Measurements from ENCODE around the gene BMP2. TPM values are rescaled to one million over a fixed set of nuclear protein-coding genes. Genes with fewer than 3 reads are reported as not detected.

BMP2 gene
- total RNA-seq, 1 experiment from 2014 or later: 6.6 TPM

DNA sequence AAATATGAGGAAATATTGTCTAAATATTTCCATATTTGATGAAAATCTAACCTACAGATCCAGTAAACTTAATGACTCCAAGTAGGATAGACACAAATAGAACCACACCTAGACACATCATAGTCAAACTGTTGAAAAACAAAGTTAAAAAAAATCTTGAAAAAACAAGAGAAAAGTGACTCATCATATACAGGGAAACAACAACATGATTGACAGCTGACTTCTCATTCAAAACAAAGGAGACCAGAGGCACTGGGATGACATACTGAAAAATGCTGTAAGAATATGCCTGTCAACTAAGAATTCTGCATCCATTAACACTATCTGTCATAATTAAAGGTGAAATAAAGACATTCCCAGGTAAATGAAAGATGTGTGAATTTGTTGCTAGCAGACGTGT, 38.8 kb downstream of the BMP2 start:
- H3K79me2 ChIP-seq (ENCODE audit: insufficient read depth, low read length): no peaks in the 10 kb centered on the region
- no peak overlapping the region for H3K9ac ChIP-seq (ENCODE audit: extremely low read depth, insufficient read length, low read length)
- no peaks in the 10 kb centered on the region for H3K79me1 ChIP-seq (ENCODE audit: insufficient read depth, low read depth, low read length, poor library complexity, severe bottlenecking)
- H2BK15ac ChIP-seq (ENCODE audit: low read depth, low read length): no peak overlapping the region
- no peak overlapping the region for H3K14ac ChIP-seq (ENCODE audit: insufficient read depth, low read length)
- H2BK12ac ChIP-seq (ENCODE audit: insufficient read length, low read depth, low read length): no peak overlapping the region
- Mint-ChIP-seq H3K27me3 (ENCODE audit: low read depth) (peaks cover 2% of the 10 kb centered on the region; the same call in 1 of the 2 replicates), H3K9me3 (peaks cover 9 to 19% of the 10 kb centered on the region in 2 experiments; a peak in 4 of 5 replicates), H3K27ac (no peak overlapping the region), H3K36me3 (ENCODE audit: insufficient read depth in 1 of 3, low read depth in 3 of 3) (peaks cover 2 to 18% (median 5%) of the 10 kb centered on the region in 3 experiments; a peak in 5 of 7 replicates), H3K4me1 (peaks cover 6% of the 10 kb centered on the region in 2 experiments), H3K4me3 (no peak overlapping the region)
- no peak overlapping the region for H2BK20ac ChIP-seq (ENCODE audit: low read depth, low read length, poor library complexity, severe bottlenecking)
- DNase-seq: no peak
- H3K4me1 ChIP-seq (ENCODE audit: insufficient read depth, low read length): no peaks in the 10 kb centered on the region
- H2BK120ac ChIP-seq (ENCODE audit: low read depth, low read length, poor library complexity, severe bottlenecking): no peak overlapping the region
- H3K18ac ChIP-seq (ENCODE audit: insufficient read length, low read depth, low read length): no peak overlapping the region
- no peaks in the 10 kb centered on the region for H3K23me2 ChIP-seq (ENCODE audit: insufficient read length, low read depth, low read length, poor library complexity, severe bottlenecking)
- H3T11ph ChIP-seq (ENCODE audit: low read length): no peak overlapping the region
- H4K8ac ChIP-seq (replicated peaks; ENCODE audit: insufficient read length, low read depth, low read length): no peak overlapping the region
- H2AK5ac ChIP-seq (ENCODE audit: insufficient read length, low read length): no peak overlapping the region
- H3K4ac ChIP-seq (ENCODE audit: low read depth, low read length): no peak overlapping the region
- H3K23ac ChIP-seq (ENCODE audit: insufficient read length, low read depth, low read length): no peak overlapping the region
- H3K56ac ChIP-seq (ENCODE audit: insufficient read length, low read depth, low read length): no peak overlapping the region
- no peak overlapping the region for H3K27ac ChIP-seq (ENCODE audit: insufficient read length, low read depth, low read length)
- H3K4me2 ChIP-seq (ENCODE audit: insufficient read depth, insufficient read length, low read length): no peak overlapping the region
- no peak overlapping the region for H4K5ac ChIP-seq (ENCODE audit: insufficient read length, low read depth, low read length)
- no peaks in the 10 kb centered on the region for H4K20me1 ChIP-seq (ENCODE audit: control insufficient read depth, insufficient read depth, insufficient read length)
- no CpG with 5 or more reads among the region's 1 CpG for WGBS (ENCODE audit: extremely low coverage, insufficient read length, low lambda C conversion rate)
- H3K9me3 ChIP-seq (ENCODE audit: control insufficient read depth, low read depth, low read length): no peaks in the 10 kb centered on the region
- TF ChIP-seq, protein P1, sequence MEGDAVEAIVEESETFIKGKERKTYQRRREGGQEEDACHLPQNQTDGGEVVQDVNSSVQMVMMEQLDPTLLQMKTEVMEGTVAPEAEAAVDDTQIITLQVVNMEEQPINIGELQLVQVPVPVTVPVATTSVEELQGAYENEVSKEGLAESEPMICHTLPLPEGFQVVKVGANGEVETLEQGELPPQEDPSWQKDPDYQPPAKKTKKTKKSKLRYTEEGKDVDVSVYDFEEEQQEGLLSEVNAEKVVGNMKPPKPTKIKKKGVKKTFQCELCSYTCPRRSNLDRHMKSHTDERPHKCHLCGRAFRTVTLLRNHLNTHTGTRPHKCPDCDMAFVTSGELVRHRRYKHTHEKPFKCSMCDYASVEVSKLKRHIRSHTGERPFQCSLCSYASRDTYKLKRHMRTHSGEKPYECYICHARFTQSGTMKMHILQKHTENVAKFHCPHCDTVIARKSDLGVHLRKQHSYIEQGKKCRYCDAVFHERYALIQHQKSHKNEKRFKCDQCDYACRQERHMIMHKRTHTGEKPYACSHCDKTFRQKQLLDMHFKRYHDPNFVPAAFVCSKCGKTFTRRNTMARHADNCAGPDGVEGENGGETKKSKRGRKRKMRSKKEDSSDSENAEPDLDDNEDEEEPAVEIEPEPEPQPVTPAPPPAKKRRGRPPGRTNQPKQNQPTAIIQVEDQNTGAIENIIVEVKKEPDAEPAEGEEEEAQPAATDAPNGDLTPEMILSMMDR (conservative IDR thresholded peaks at IDR 0.05): no peak
- H2BK5ac ChIP-seq (ENCODE audit: insufficient read length, low read length): no peak overlapping the region
- H2AFZ ChIP-seq (ENCODE audit: low read length): no peak overlapping the region
- H4K91ac ChIP-seq (ENCODE audit: insufficient read length, low read depth, low read length): no peak overlapping the region
- H3K27me3 ChIP-seq (ENCODE audit: insufficient read depth, low read length): no peaks in the 10 kb centered on the region
